GM19467 (cell line): ENCODE results near the gene TLCD3B.

Source experiments
- ATAC-seq: cut with Tn5 transposase; IDR thresholded peaks from one replicate; pipeline ENCODE4 v1.9.1; 2021; ENCODE audit warnings: mild to moderate bottlenecking, moderate library complexity; ENCODE audit not compliant: unreplicated experiment

TLCD3B gene

DNA sequence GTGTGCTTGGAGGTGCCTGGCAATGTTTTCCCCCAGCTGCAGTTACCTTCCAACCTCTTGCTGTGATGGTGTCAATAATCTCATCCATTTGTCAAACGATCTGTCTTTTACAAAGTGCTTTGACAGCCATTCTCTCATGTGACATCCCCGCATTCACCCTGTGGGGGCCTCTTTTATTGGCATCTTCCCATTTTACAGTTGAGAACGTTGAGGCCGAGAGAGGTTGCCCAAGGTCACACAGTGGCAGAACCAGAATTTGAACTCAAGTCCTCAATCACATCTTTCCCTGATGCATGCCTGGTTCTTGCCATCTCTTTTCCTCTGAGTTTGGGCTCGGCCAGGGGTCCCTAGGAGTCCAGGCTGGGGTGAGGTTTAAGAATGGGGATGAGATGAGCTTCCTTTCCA is 55.9 kb downstream of the TLCD3B start:
- no peak for ATAC-seq
